Medulla oblongata (tissue), 1 donor: Measurements from ENCODE around the gene ARAP2.

Experiments
- DNase-seq: peaks from one replicate; pipeline ENCODE4 v3.0.0-alpha.2; 2015; ENCODE audit errors: extremely low spot score

The ARAP2 gene

DNA sequence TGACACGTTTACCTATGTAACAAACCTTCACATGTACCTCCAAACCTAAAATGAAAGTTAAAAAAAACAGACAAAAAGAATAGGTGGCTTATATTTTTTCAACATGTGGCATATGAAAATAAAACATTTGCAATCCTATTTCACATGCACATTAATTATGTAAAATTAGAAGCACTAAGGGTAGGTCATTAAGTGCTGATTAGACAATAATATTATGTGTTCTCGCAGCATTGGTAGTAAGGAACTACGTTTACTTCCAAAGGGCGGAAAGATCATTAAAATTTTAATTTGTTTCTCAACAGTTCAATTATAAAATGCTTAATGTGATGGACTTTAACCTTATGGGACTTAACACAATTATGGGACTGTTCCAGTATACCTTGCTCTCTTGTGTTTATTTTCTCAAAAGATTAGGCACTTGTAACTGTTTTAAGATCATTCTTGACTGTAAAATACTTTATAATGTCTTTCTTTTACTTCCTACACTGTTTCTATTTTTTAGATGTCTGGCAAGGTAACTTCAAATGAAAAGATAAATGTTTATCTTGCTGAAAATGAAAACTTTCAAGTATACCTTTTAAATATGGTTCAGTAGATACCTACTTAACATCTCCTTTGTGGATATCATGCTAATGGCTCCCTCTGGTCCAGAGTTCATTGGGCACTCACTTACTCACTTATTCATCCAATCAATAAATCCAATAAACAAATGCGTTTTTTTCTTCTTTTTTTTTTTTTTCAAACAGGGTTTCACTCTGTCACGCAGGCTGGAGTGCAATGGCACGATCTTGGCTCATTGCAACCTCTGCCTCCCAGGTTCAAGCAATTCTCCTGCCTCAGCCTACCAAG lies 202.0 kb downstream of the ARAP2 start:
- no peak for DNase-seq

DNA sequence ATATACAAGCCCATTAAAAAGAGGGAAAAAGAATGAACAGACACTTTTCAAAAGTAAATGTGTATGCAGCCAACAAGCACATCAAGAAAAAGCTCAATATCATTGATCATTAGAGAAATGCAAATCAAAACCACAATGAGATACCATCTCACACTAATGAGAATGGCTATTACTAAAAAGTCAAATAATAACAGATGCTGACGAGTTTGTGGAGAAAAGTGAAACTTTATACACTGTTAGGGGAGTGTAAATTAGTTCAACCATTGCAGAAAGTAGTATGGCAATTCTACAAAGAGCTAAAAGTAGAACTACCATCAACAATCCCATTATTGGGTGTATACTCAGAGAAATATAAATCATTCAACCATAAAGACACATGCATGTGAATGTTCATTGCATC lies 203.0 kb downstream of the ARAP2 start:
- no peak for DNase-seq

GRCh38 chr4:36039026-36039425 lies 205.3 kb downstream of the ARAP2 start:
- no peak for DNase-seq

DNA sequence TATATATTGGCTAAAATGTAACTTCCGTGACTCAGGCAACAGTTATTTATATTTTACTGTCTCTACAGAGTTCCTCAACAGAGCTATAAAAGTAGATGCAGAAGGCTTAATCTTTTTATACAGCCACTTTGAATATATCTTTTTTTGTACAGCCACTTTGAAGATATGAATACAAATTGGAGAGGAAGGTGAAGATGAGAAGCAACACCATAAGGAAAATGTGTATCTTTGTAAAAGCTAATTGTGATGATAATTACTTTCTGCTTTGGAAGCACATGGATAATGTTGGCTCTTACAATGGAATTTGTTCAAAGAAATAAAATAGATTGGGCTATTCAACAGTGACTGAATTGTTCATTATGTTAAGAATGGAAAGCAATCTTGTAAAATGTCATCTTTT lies 205.8 kb downstream of the ARAP2 start:
- DNase-seq: no peak

DNA sequence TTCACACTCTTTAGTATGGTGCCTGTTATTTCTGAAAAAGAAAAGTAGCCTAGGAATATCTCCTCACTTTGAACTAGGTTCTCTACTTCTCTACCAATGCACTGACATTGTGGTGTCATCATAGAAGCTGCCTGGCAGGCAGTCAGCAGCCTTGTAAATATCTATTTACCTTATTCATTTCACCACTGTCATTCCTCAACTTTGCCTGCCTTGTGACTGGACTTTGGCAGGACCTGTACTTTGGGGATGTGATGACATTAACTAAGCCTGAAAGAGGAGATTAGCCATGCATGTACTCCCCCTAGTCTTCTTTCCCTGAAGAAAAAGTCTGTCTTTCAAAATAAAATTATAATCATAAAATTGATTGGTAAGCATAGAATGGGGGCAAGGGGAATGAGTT lies 207.2 kb downstream of the ARAP2 start:
- DNase-seq: no peak

- no peak for DNase-seq
Observed at GRCh38 chr4:36029951-36030350, 214.4 kb downstream of the ARAP2 start.

GRCh38 chr4:36027203-36027602 lies 217.1 kb downstream of the ARAP2 start:
- no peak for DNase-seq

DNA sequence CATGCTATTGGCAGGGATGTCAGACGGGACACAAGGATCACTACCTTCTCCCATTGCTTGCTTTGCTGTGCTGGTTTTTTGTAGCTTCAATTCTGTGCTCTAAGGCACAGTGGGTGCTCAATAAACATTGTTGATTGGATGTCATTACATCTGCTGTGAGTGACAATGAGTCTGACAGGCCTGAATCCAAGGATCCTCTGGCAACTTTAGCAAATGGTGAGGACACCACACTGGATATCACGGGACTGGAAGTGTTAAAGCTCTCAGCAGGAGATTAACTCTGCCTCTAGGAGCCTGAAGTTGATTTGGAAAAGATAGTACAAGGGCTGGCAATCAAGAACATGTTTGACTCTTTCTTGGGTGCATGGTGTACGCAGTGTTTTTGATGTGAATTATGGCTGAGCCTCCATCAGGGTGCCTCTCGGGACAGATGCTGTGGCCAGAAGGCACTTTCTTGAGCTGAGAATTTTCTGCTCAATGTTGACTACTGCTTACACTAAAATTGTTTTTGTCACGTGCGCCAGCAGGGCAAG lies 217.9 kb downstream of the ARAP2 start:
- no peak for DNase-seq

DNA sequence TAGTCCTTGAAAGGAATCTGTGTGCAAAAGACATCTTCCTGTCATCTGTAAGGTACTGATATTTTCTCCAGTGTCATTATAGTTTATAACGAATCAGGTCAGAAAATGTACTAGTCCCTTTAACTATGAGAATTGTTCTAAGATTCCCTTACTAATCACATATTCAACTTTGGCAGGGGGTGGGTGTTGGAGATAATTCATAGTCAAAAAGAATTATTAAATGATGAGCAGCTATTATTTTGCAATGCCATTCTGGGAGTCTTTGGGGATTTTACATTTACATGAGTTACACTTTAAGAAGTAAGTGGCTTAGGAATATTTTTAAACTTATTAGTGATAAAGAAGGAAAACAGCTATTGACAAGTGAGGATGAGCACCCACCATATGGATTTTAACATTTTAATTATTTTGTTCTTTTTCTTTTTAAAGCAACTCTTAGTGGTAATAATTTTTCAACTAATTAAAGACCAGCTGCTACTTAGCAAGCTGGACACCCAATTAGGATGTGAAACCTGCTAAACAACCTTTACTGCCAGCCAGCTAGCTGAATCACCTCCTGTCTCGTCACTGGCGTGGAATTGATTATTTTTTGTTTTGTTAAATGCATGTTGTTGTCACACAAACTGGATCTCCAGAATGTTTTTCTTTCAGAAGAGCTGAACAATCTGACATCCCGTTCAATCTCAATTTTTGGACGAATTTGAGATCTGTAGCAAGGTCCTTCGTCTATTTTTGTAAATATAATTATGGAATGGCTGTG lies 219.2 kb downstream of the ARAP2 start:
- DNase-seq: no peak

- no peak for DNase-seq
Observed at GRCh38 chr4:36020351-36020750, 224.0 kb downstream of the ARAP2 start.
